ENCODE results near the gene PRKN.

Gene PRKN

GRCh38 chr6:161813156-161813555, 914.4 kb downstream of the PRKN start:
- DNase-seq (ENCODE audit: low read depth, low spot score): no peak

GRCh38 chr6:161809971-161810370, 917.6 kb downstream of the PRKN start:
- DNase-seq (ENCODE audit: low read depth, low spot score): no peak

GRCh38 chr6:161804838-161805237, 922.7 kb downstream of the PRKN start:
- no peak for DNase-seq (ENCODE audit: low read depth, low spot score)

GRCh38 chr6:161803131-161803530, 924.4 kb downstream of the PRKN start:
- no peak for DNase-seq (ENCODE audit: low read depth, low spot score)

- no peak for DNase-seq (ENCODE audit: low read depth, low spot score)
Measured at GRCh38 chr6:161802231-161802630, 925.3 kb downstream of the PRKN start.

- no peak for DNase-seq (ENCODE audit: low read depth, low spot score)
Measured at GRCh38 chr6:161798844-161799394, 928.6 kb downstream of the PRKN start.

GRCh38 chr6:161796681-161797080, 930.9 kb downstream of the PRKN start:
- no peak for DNase-seq (ENCODE audit: low read depth, low spot score)

GRCh38 chr6:161792851-161793493, 934.6 kb downstream of the PRKN start:
- DNase-seq (ENCODE audit: low read depth, low spot score): no peak

GRCh38 chr6:161788531-161788930, 939.0 kb downstream of the PRKN start:
- no peak for DNase-seq (ENCODE audit: low read depth, low spot score)

- no peak for DNase-seq (ENCODE audit: low read depth, low spot score)
Measured at GRCh38 chr6:161772176-161772575, 955.4 kb downstream of the PRKN start.

GRCh38 chr6:161761966-161762365, 965.6 kb downstream of the PRKN start:
- DNase-seq (ENCODE audit: low read depth, low spot score): no peak

GRCh38 chr6:161755080-161755479, 972.5 kb downstream of the PRKN start:
- DNase-seq (ENCODE audit: low read depth, low spot score): no peak

GRCh38 chr6:161750686-161751085, 976.9 kb downstream of the PRKN start:
- DNase-seq (ENCODE audit: low read depth, low spot score): no peak

- DNase-seq (ENCODE audit: low read depth, low spot score): peak; percentile 11
Measured at GRCh38 chr6:161749576-161749975, 978.0 kb downstream of the PRKN start.

- DNase-seq (ENCODE audit: low read depth, low spot score): peak; percentile 91
Measured at GRCh38 chr6:161748535-161749416, 978.8 kb downstream of the PRKN start.

- DNase-seq (ENCODE audit: low read depth, low spot score): no peak
Measured at GRCh38 chr6:161747506-161747905, 980.1 kb downstream of the PRKN start.

- no peak for DNase-seq (ENCODE audit: low read depth, low spot score)
Measured at GRCh38 chr6:161745594-161746141, 981.9 kb downstream of the PRKN start.

GRCh38 chr6:161745128-161745527, 982.4 kb downstream of the PRKN start:
- DNase-seq (ENCODE audit: low read depth, low spot score): no peak

GRCh38 chr6:161744211-161745067, 983.1 kb downstream of the PRKN start:
- DNase-seq (ENCODE audit: low read depth, low spot score): no peak

GRCh38 chr6:161743509-161744178, 983.9 kb downstream of the PRKN start:
- no peak for DNase-seq (ENCODE audit: low read depth, low spot score)

- DNase-seq (ENCODE audit: low read depth, low spot score): no peak
Measured at GRCh38 chr6:161740486-161740885, 987.1 kb downstream of the PRKN start.

All from ELF-1 (cell line).